ENCODE results near the gene KRT16.
"Not testable (repeated sequence)": the region's sequence is repeated elsewhere in the genome, so short reads cannot be mapped to it uniquely, and the experiment has no call there.

Gene KRT16

GRCh38 chr17:41612376-41613160 is at the start of gene KRT16:
Gene KRT16, minus strand, starts transcription at chr17:41612767. Its CDS starts 79 bp downstream, at chr17:41612688.
- DNase-seq (ENCODE audit: low spot score); in situ Hi-C loops (cut with MboI; ENCODE audit: low sequenced_read_pairs, unreplicated experiment): not testable (repeated sequence)

- no peak for TF ChIP-seq CTCF (IDR thresholded peaks at IDR 0.05; ENCODE audit: borderline replicate concordance, control extremely low read depth, extremely low read depth, insufficient read depth, missing control alignments)
- no peak for DNase-seq (ENCODE audit: low spot score)
- in situ Hi-C loops (cut with MboI; ENCODE audit: low sequenced_read_pairs, unreplicated experiment), result loop anchor here (10.0 to 25.0 kb wide), 2 partner anchors 115 to 748 kb away; no protein-coding TSS in a partner anchor
These were observed 47.7 kb upstream of the KRT16 start for GRCh38 chr17:41660221-41660711.

- in situ Hi-C loops (cut with MboI; ENCODE audit: low sequenced_read_pairs, unreplicated experiment), result loop anchor here (10.0 to 25.0 kb wide), 2 partner anchors 115 to 747 kb away; no protein-coding TSS in a partner anchor
- no peak for TF ChIP-seq CTCF (IDR thresholded peaks at IDR 0.05; ENCODE audit: borderline replicate concordance, control extremely low read depth, extremely low read depth, insufficient read depth, missing control alignments)
- no peak for DNase-seq (ENCODE audit: low spot score)
These were observed 47.1 kb upstream of the KRT16 start for GRCh38 chr17:41659427-41660212.

- no peak for DNase-seq (ENCODE audit: low spot score)
- in situ Hi-C loops (cut with MboI; ENCODE audit: low sequenced_read_pairs, unreplicated experiment), result loop anchor here (25.0 kb wide), 1 partner anchor 747 kb away; no protein-coding TSS in a partner anchor
- TF ChIP-seq CTCF (IDR thresholded peaks at IDR 0.05; ENCODE audit: borderline replicate concordance, control extremely low read depth, extremely low read depth, insufficient read depth, missing control alignments), result no peak
These were observed 46.3 kb upstream of the KRT16 start for GRCh38 chr17:41658846-41659245.

GRCh38 chr17:41657936-41658335 is 45.4 kb upstream of the KRT16 start:
- in situ Hi-C loops (cut with MboI; ENCODE audit: low sequenced_read_pairs, unreplicated experiment), result loop anchor here (25.0 kb wide), 1 partner anchor 746 kb away; no protein-coding TSS in a partner anchor
- TF ChIP-seq CTCF (IDR thresholded peaks at IDR 0.05; ENCODE audit: borderline replicate concordance, control extremely low read depth, extremely low read depth, insufficient read depth, missing control alignments), result no peak

GRCh38 chr17:41657176-41657754 is 44.7 kb upstream of the KRT16 start:
- in situ Hi-C loops (cut with MboI; ENCODE audit: low sequenced_read_pairs, unreplicated experiment), result loop anchor here (25.0 kb wide), 1 partner anchor 745 kb away; no protein-coding TSS in a partner anchor
- no peak for TF ChIP-seq CTCF (IDR thresholded peaks at IDR 0.05; ENCODE audit: borderline replicate concordance, control extremely low read depth, extremely low read depth, insufficient read depth, missing control alignments)
- no peak for DNase-seq (ENCODE audit: low spot score)

More at GRCh38 chr17:41657936-41658335, 45.4 kb upstream of the KRT16 start:
- no peak for DNase-seq (ENCODE audit: low spot score)

Measured in GM13976 (cell line).